Muscle layer of colon (tissue), 2 donors: ENCODE data around the gene USF2.

ENCODE experiments used
- H3K27ac ChIP-seq: one replicate; pipeline ENCODE4 v1.7.0; 2013; ENCODE audit warnings: low read depth, mild to moderate bottlenecking, low read length, moderate library complexity
- H3K27me3 ChIP-seq, 2 donors: one replicate each; pipeline ENCODE4 v1.7.0; 2013; ENCODE audit warnings: low read length in 2 of 2, mild to moderate bottlenecking in 2 of 2; ENCODE audit not compliant: insufficient read depth in 2 of 2, control insufficient read depth in 1 of 2
- H3K36me3 ChIP-seq: one replicate; pipeline ENCODE4 v1.7.0; 2013; ENCODE audit warnings: mild to moderate bottlenecking, low read length; ENCODE audit not compliant: insufficient read depth
- H3K4me1 ChIP-seq: one replicate; pipeline ENCODE4 v1.7.0; 2013; ENCODE audit warnings: mild to moderate bottlenecking, low read length; ENCODE audit not compliant: insufficient read depth
- H3K4me3 ChIP-seq, 2 donors: one replicate each; pipeline ENCODE4 v1.7.0; 2013; ENCODE audit warnings: low read length in 2 of 2, low read depth in 1 of 2, mild to moderate bottlenecking in 1 of 2, moderate library complexity in 1 of 2
- H3K9ac ChIP-seq: one replicate; pipeline ENCODE4 v1.7.0; 2013; ENCODE audit warnings: low read length
- H3K9me3 ChIP-seq: one replicate; pipeline ENCODE4 v1.7.0; 2013; ENCODE audit warnings: mild to moderate bottlenecking, low read length
- donor health status: abdominal sarcoma.
- donor health status: Adenocarcinoma of cecum.

USF2 gene

DNA sequence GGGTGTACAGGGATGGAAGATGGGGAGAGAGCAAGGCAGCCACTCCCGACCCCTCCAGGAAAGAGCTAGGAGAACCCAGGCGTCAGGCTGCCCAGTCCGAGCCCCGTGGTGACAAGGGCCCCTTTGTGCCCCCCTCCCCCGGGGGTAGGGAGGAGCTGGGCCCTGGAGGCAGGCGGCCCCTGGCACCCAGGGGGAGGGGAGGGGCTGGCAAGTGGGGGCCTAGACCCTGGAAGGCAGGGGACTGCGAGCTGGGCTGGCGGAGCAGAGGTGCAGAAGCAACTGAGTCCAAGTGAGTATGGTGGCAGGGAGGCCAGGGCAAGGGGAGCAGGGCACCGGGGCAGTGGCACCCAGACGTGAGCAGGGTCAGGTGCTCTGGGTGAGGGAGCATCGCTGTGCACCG lies 23.2 kb downstream of the USF2 start, which contains the start of gene MAG:
Gene MAG, plus strand, starts transcription at position 246 of the 400 bp plus-strand sequence. CDS start 3,248 bp downstream, outside the sequence.
- Histone ChIP-seq H3K9me3 (no peaks in the 10 kb centered on the region), H3K36me3 (no peaks in the 10 kb centered on the region), H3K27ac (no peak within 1 kb of the TSS), H3K9ac (no peak within 1 kb of the TSS), H3K27me3 (peaks cover 0 to 29% of the 10 kb centered on the region in 2 donors), H3K4me3 (no peak within 1 kb of the TSS), H3K4me1 (no peaks in the 10 kb centered on the region)

DNA sequence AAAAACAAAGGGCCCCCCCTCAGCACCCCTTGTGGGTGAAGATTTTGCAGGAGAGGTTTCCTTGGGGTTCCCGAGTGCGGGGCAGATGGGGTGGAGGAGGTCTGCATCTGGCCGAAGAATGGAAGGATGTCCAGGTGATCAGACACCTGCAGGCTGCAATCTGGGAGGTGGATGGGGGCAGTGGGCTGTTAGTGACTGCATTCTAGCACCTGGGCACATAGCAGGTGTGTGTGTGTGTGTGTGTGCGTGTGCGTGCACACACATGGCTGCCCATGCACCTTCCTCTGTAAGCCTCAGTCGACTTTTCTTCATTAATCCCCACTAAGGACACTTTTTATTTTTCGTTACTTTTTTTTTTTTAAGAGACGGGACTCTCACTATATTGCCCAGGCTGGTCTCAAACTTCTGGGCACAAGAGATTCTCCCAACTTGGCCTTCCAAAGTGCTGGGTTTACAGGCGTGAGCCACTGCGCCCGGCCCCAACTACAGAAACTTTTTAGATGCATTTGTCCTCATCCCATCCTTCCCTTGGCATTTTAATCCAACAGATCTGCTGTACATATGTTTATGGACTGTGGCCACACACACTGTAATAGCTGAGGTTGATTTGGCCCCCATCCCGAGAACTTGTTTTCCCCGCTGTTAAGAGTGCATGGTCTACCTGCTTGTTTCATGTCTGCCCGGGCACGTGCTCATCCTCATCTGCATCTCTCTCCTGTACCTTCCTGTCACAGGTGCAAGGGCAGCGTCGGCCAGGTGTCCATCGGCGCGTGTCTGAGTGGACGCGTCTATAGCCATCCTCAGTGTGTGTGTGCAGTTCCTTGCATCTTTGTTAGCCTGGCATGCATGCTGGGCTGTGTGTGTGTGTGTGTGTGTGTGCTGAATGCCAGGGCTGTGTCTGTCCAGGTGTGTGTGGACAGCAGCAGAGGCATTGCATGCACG lies 23.9 kb downstream of the USF2 start:
- Histone ChIP-seq H3K4me3 (no peak overlapping the region), H3K9ac (no peak overlapping the region), H3K27ac (no peak overlapping the region), H3K27me3 (peaks cover 4 to 29% of the 10 kb centered on the region in 2 donors), H3K9me3 (no peaks in the 10 kb centered on the region), H3K36me3 (no peaks in the 10 kb centered on the region), H3K4me1 (no peaks in the 10 kb centered on the region)

DNA sequence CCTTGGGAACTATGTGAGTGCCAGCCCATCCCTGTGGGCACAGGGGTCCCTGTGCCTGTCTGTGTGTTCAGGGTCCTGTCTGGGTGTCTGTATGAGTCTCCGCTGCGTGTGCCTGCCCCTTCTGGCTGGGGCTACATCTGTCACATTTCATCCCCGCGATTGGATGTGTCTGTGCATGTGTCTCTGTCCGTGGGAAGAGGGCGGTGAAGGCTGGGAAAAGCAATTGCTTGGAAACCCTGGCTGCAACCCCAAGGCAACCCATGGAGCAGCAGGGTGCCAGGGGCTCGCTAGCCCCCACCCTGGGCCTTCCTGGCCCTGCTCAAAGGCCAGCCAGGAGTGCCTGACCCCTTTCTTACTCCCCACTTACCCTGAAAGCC lies 24.6 kb downstream of the USF2 start:
- no peaks in the 10 kb centered on the region for H3K36me3 ChIP-seq
- no peak overlapping the region for H3K4me3 ChIP-seq
- no peaks in the 10 kb centered on the region for H3K4me1 ChIP-seq
- no peak overlapping the region for H3K27ac ChIP-seq
- no peak overlapping the region for H3K9ac ChIP-seq
- H3K27me3 ChIP-seq = peaks cover 10 to 29% of the 10 kb centered on the region in 2 donors
- no peaks in the 10 kb centered on the region for H3K9me3 ChIP-seq

DNA sequence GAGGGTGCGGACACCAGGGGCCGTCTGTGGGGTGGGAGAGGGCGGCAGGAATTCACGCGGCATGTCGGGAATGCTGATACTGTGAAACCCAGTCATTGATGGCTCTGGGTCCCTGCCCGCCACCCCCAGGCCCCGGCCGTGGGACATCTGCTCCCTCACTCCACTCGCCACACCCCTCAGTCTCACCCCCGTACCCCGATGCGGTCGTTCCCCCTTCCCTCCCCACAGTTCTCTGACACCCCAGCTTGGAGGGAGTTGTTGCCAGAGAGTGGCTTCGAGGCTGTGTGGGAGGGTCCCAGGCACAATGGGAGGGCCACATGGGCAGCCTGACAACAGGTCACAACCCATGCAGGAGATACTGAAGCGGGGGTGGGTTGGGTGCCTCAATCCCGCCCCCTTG lies 25.0 kb downstream of the USF2 start:
- Histone ChIP-seq H3K4me3 (no peak overlapping the region), H3K27ac (no peak overlapping the region), H3K27me3 (peaks cover 13 to 29% of the 10 kb centered on the region in 2 donors), H3K9ac (no peak overlapping the region), H3K9me3 (no peaks in the 10 kb centered on the region), H3K36me3 (no peaks in the 10 kb centered on the region), H3K4me1 (no peaks in the 10 kb centered on the region)

DNA sequence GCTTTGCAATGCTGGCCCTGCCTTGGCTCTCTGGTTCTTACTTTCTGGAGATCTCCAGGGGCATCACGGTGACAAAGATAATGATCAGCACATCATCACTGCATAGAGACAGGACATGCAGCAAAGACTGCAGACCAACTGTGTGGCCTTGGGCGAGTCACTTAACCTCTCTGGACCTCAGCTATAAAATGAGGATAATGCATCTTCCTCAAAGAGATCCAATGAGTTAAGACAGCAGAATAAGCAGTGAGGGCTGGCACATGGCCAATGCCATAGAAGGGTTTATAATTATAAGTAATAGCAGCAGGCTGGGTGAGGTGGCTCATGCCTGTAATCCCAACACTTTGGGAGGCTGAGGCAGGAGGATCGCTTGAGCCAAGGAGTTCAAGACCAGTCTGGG lies 25.6 kb downstream of the USF2 start:
- H3K9ac ChIP-seq = no peak overlapping the region
- no peak overlapping the region for H3K4me3 ChIP-seq
- no peaks in the 10 kb centered on the region for H3K9me3 ChIP-seq
- H3K27ac ChIP-seq = no peak overlapping the region
- H3K36me3 ChIP-seq = no peaks in the 10 kb centered on the region
- H3K4me1 ChIP-seq = no peaks in the 10 kb centered on the region
- peaks cover 13 to 33% of the 10 kb centered on the region in 2 donors for H3K27me3 ChIP-seq

DNA sequence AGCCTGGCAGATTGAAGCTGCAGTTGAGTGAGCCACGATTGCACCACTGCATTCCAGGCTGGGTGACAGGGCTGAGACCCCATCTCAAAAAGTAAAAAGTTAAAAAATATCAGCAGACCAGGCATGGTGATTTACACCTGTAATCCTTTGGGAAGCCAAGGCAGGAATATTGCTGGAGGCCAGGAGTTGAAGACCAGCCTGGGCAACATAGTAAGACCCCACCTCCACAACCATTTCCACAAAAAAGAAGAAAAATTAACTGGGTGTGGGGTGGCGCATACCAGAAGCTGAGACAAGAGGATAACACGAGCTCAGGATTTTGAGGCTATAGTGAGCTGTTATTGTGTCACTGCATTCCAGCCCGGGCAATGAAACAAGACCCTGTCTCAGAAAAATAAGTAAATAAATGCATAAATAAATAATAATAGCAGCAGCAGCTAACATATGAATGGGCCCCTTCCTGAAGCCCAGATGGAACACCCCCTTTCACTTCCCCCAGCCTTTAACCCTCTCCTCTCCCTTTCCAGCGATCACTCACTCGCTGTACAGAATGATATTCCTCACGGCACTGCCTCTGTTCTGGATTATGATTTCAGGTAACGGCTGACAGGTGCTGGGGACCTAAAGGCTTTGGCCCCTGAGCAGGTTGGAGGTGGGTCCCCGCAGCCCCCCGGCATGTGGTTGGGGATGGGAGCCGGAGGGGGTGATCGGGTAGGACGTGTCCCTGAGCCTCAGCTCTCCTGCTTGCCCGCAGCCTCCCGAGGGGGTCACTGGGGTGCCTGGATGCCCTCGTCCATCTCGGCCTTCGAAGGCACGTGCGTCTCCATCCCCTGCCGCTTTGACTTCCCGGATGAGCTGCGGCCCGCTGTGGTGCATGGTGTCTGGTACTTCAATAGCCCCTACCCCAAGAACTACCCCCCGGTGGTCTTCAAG lies 26.4 kb downstream of the USF2 start:
- Histone ChIP-seq H3K36me3 (no peaks in the 10 kb centered on the region), H3K27me3 (peaks cover 13 to 34% of the 10 kb centered on the region in 2 donors), H3K4me1 (no peaks in the 10 kb centered on the region), H3K4me3 (no peak overlapping the region), H3K9me3 (no peaks in the 10 kb centered on the region), H3K9ac (no peak overlapping the region), H3K27ac (no peak overlapping the region)

DNA sequence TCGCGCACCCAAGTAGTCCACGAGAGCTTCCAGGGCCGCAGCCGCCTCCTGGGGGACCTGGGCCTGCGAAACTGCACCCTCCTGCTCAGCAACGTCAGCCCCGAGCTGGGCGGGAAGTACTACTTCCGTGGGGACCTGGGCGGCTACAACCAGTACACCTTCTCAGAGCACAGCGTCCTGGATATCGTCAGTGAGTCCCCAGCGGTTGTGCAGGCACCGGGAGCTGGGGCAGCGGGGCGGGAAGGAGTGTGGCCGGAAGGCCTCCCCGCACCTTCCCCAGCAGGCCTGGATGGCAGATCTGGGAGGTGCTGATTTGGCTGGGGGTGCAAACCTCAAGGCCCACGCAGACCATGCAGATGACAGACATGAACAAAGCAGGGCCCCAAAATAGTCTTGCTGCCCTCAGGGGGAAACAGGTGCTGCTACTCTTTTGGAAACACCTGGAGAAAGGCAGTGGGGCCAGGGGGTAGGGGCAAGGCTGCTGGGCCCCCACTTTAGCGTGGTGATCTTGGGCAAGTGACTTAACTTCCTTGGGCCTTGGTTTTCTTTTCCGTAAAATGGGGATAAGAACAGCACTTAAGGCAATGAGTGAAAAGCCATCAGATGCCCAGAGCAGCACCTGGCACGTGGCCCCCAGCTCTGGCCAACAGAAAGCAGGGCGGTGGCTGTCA lies 27.2 kb downstream of the USF2 start:
- no peak overlapping the region for H3K9ac ChIP-seq
- H3K4me3 ChIP-seq = no peak overlapping the region
- H3K27ac ChIP-seq = no peak overlapping the region
- no peaks in the 10 kb centered on the region for H3K36me3 ChIP-seq
- H3K27me3 ChIP-seq = peaks cover 13 to 42% of the 10 kb centered on the region in 2 donors
- no peaks in the 10 kb centered on the region for H3K9me3 ChIP-seq
- H3K4me1 ChIP-seq = no peaks in the 10 kb centered on the region

DNA sequence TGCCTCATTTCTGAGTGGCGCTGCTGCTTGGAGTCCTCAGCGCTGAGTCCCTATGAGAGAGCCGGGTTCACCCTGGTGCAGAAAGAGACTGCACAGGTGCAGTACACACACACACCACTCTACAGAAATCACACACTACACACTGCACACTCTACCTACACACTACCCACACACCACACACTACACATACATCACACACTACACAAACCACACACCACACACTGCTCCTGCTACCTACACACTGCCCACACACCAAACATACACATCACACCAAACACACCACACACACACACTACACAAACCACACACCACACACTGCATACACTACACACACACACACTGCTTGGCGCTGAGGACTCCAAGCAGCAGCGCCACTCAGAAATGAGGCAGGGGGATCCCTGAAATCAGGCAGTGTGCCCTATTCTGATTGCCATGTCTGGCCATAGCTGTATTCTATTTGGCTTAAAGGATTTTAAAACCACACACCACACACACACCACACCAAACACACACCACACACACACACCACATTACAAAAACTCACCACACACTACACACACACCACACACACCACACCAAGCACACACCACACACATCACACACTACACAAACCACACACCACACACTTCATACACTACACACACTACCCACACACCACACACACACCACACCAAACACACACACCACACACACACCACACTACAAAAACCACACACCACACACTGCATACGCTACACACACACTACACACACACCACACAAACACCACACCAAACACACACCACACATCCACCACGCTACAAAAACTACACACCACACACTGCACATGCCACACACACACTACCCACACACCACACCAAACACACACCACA lies 28.1 kb downstream of the USF2 start:
- Histone ChIP-seq H3K9me3 (no peaks in the 10 kb centered on the region), H3K27me3 (peaks cover 14 to 38% of the 10 kb centered on the region in 2 donors), H3K36me3 (no peaks in the 10 kb centered on the region), H3K4me1 (no peaks in the 10 kb centered on the region), H3K27ac (no peak overlapping the region), H3K9ac (no peak overlapping the region), H3K4me3 (no peak overlapping the region)

DNA sequence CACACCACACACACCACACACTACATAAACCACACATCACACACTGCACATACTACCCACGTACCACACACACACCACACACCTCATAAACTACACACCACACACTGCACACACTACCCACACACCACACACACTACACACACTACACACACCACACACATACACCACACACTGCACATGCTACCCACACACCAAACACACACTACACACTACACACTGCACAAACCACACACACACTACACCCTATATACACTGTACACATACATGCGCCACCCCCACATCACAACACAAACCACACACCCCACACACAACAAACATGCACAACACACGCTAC lies 28.7 kb downstream of the USF2 start:
- H3K27ac ChIP-seq = no peak overlapping the region
- H3K36me3 ChIP-seq = no peaks in the 10 kb centered on the region
- no peaks in the 10 kb centered on the region for H3K4me1 ChIP-seq
- no peak overlapping the region for H3K9ac ChIP-seq
- H3K27me3 ChIP-seq = peaks cover 17 to 40% of the 10 kb centered on the region in 2 donors
- H3K9me3 ChIP-seq = no peaks in the 10 kb centered on the region
- H3K4me3 ChIP-seq = no peak overlapping the region

DNA sequence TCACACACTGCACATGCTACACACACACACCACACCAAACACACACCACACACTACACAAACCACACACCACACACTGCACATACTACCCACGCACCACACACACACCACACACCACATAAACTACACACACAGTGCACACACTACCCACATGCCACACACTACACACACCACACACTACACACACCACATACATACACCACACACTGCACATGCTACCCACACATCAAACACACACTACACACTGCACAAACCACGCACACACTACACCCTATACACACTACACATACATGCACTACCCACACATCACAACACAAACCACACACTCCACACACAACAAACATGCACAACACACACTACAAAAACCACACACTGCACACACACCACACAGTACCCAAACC lies 29.2 kb downstream of the USF2 start:
- Histone ChIP-seq H3K27me3 (peaks cover 17 to 40% of the 10 kb centered on the region in 2 donors), H3K9me3 (no peaks in the 10 kb centered on the region), H3K27ac (no peak overlapping the region), H3K36me3 (no peaks in the 10 kb centered on the region), H3K4me1 (no peaks in the 10 kb centered on the region), H3K4me3 (no peak overlapping the region), H3K9ac (no peak overlapping the region)
